ENCODE results near the gene RBM4.

Gene RBM4

DNA sequence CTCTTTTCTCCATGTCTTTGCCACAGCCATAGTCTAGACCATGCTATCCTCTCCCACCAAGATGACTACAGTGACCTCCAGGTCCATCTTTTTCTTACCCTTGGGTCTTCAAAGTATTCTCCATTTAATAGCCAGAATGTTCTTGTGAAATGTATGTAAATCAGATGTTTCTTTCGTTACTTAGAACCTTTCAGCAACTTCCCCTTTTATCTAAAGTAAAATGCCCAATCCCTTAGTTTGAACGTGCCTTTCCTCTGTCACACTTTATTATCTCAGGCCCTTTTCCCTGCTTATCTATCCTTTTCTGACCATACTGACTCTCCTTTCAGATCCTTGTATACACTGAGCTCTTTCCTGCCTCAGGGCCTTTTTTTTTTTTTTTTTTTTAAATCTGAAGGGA lies 21.3 kb downstream of the RBM4 start:
- FAIRE-seq: no peak

DNA sequence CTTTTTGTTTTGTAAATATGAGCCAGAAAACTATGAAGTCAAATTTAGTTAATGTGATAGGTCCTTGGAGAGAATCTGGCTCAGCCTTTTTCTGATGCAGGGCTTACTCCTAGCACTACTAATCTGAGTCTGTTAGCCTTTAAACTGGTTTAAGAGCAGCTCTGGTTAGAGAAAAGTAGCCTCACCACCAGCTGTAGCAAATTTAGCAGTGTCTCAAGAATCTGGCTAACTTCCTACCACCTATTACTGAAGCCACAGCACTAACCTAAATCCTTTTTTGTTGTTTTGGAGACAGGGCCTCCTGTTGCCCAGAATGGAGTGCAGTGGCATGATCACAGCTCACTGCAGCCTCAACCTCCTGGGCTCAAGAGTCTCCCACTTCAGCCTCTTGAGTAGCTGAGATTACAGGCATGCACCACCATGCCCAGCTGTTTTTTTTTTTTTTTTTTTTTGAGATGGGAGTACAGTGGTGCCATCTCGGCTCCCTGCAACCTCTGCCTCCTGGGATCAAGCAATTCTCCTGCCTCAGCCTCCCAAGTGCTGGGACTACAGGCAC lies 25.3 kb downstream of the RBM4 start:
- no peak for FAIRE-seq

DNA sequence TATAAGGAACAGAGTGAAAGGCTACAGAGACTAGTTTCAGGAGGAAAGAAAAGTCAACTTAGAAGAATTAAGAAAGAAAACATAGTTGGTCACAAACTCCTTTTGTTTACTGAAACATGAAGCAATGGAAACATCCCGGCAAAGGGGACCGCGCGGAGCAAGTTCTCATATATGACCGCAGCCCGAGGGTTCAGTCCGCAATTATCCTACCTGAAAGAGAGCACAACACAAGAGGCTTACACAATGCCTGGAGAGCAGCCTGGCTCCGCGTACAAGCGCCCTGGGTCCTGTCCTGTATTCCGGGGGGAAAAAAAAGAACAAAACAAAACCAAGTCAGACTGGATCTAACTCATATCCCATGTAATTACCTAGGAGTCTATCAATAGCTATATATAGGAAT lies 26.9 kb downstream of the RBM4 start:
- no peak for FAIRE-seq

DNA sequence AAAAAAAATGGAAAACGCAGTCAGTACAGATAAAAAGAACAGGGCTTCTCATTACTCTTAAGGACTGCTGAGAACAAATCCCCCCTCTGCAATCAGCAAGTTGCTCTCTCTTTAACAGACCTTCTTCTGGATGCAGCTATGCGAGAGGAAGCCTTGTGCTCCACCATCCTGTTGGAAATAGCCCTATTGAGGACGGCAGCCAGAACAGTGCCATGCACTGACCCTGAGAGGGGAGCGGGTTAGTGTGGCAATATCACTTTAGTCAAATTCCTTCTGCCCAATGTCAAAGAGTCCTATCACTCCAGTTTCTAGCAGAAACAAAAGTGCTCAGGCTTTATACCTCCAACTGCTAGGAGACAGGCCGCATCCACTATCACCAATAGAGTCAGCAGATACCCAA lies 32.3 kb downstream of the RBM4 start:
- FAIRE-seq: no peak

DNA sequence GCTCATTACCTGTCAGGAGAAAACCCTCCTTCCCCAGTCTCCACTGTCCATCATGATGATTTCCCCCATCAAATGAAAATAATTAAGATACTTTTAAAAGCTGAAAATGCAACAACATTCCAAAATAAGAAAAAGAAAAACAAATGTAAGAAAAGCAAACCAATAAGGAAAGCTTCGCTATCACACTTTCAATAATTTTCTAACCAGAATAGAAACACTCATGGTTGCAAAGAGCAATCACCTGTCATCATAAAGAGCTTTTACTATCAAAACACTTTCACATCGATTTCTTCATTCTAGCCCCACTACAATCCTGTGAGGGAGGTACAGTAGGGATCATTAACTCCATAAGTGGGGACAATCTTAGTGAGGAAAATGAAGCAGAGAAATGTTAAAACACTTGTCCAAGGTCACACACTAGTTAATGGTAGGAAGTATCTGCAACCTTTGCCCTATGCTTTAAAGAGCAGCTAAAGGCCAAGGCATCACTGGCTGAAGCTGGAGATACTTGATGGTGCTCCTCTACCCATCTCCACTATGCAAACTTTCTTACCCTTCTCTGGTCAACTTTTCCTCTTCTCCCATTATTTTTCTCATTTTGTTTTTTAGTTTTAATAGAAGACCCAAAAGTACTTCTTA lies 36.6 kb downstream of the RBM4 start:
- FAIRE-seq: no peak

DNA sequence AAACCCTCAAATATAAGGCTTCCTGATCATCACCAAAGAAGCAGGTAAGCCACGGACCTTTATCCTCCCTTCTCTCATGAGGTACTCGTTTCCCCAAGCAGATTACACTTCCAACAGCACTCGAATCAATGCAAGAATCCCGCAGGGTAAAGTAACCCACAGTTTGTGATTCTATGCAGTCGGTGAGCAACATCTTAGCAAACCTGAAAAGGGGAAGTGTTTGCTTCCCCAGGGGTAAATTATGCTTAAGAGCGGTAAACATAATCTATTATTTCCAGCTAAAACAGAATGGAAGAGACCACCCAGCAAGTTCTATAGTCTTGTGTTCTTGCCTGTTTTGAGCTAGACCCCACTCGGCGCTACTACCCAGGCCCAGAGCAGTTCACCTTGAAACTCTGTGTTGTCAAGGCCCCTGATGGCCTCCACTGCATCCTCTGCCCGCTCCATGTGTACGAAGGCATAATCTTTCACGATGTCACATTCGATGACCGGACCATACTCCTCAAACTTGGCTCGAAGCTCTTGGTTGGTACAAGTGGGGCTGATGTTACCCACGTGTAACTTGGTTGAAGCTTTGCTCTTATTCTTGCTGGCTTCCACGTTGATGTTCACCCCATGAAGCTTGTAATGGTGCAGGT lies 37.9 kb downstream of the RBM4 start:
- FAIRE-seq: no peak

DNA sequence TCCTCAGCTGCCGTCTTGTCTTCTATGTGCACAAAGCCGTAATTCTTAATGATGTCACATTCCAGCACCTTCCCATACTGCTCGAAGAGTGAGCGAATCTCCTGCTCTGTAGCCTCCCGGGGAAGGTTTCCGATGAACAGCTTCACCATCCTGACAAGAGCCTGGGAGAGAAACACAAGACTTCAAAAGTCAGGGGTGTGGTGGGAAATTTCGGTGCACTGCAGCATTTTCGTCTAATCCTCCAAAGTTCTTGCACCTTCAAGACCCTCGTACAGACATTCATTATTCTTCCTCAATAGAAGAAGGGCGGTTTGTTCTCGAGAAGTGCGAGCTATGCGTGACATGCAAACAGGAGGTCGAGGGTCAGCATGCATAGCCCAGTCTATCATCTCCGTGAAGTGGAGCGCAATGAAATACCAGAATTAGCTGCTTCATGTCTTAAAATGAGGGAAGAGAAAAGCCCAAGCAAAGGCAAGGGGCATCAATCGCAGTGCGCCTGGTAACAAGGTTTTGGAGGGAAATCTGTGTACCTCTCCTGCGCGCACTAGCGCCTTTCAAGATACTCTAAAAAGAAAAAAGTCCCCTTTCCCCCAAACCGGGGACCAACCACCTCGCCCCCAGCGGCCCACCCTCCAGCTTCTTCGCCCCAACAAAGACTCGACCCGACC lies 38.6 kb downstream of the RBM4 start:
- no peak for FAIRE-seq

DNA sequence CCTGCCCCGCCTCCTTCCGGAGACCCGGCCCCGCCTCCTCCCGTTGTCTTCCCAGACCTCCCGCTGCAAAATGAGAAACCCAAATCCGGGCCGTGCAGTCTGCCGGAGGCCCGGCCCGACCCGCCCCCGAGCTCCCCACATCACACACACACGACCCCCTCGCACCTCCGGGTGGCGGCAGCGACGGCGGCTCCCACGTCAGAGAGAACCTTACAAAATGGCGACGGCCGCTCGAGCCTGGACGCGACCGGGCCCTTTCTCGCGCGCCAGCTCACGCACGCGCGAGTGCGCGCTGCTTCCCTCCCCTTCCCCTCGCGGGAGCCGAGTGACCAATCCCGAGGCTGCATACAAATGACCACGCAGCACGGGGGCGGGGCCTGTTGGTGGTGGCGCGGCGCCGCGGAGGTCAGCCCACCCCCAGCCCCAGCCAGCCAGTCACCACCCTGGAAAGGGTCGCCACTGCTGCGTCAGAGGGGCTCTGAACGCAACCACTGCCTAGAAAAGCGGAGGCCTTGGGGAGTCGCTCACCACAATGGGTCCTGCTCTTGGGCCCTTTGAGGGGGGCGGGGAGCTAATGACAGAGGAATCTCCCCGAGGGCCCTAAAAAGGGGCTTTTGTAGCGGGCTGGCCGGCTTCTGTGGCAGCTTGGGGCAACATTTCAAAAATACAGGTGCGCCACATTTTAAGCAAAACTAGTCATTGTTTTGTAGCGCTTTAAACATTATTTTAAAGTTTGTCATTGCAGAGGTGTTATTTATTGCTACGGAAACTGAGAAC lies 39.3 kb downstream of the RBM4 start, which contains the start of gene RBM4B:
RBM4B (minus strand) TSS at position 289 of the 777 bp plus-strand sequence. CDS start 808 bp downstream, outside the sequence.
- no peak for FAIRE-seq

DNA sequence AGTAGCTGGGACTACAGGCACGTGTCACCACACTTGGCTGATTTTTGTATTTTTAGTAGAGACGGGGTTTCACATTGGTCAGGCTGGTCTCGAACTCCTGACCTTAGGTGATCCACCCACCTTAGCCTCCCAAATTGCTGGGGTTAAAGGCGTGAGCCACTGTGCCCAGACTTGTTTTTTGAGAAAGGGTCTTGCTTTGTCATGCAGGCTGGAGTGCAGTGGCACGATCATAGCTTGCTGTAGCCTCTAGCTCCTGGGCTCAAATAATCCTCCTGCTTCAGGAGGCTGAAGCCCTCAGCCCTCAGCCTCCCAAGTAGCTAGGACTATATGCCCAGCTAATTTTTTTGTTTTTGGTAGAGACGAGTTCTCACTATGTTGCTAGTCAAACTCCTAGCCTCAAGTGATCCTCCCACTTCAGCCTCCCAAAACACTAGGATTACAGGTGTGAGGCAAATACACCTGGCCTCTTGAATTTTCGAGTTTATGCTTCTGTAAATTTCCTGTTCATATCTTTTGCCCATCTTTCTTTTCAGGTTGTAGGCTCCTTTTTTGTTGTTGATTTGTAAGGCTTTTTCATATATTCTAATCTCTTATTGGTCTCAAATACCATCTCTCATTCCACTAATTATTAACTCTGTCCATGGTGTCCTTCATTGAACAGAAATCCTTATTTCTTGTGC lies 42.6 kb downstream of the RBM4 start:
- FAIRE-seq: no peak

DNA sequence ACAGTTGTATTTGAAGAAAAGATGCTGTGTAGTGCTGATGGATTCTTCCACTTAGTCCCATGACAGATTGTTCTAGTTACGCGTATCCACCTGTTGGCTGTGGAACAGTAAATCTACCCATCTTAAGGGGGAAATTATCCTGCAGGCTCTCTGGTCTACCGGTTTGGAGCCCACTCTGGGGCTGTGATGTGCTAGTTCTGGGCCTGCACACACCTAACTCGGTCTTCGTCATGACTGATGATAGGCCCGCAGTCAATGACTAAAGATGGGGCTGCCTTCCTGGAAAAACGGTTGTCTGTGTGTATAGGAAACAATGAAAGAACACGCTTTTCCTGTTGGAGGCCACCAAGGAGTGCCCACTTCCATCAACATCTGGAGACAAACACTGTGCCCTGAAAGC lies 45.4 kb downstream of the RBM4 start:
- FAIRE-seq: no peak

DNA sequence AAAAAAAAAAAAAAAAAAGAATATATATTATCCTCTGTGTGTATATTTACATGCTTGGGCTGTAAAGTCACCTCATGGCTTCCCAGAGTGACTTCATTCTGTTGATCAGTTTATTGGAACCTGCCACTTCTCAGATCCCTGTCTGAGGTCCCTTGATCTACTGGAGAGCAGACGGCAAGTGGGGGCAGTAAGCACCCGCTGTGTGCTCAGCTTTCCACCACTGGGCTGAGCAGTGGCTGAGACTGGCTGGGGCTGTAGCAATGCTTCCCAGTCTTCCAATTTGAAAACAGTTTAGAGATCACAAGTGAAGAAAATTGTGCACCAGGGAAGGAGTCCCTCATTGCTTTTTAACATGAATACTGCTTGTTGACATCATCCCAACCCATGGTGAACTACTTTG lies 46.1 kb downstream of the RBM4 start:
- no peak for FAIRE-seq

DNA sequence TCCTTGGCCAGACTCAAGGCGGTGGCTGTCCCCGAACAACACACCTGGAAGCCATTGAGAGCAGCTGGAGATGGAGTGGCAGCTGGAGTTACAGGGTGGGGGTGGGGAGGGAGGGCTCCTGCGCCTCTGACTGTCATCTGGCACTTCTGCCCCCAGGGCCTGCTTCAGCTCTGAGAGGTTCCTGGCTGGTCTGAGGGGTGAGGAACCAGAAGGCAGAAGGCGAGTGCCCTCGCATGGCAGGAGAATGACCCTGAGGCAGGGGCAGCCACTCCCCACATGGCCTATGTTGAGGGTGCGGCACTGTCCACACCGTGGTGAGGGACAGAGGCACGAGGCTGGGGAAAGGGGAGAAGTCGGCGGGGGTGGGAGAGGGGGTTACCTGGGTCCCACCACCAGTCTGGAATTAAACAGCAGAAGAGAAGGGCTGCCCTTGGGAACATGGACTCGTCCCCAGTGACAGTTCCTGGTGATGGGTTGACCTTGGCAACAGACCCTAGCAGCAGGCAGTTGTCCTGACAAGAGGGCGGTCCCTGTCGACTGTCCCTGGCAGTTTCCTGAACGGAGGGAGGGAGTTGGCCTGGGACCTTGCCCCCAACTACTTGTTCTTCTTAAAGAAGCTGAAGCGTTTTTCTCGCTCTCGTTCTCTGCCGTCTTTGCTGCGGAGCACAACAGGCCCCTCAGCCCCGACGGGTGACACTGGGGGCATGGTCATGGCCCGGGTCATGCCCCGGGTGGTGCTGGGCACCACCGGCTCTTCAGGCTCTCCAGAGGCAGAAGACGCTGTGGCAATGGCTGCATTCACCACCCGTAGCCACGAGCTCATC lies 47.0 kb downstream of the RBM4 start:
- no peak for FAIRE-seq

DNA sequence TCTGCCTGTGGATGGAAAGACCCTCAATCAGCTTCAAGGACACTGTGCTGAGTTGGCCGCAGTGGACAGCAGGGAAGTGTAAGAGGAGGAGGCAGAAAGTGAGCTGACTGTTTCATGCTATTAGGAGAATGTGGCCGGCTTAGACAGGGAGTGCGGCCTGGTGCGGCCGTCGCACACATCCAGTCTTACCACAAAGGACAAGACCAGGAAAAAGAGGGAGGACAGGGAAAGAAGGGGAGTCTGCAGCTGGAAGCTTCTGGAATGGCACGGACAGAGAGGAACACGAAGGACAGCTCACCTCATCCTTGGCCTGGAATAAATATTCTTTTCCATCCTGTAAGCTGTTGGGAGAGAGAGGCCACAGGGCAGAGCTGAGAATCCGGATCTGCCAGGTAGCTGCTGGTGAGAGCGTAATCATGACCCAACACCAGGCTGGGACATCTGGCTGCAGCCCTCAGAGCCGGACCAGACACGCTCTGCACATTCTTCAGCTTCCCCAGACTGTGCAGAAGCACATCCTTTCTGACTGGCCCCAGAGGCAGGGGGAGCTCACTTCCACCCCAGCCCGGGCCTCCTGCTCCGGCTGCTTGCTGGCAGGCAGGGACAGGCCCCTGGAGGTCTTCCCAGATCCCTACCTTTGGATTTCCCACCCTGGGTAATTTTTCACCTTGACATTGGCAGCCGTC lies 47.7 kb downstream of the RBM4 start:
- FAIRE-seq: no peak

DNA sequence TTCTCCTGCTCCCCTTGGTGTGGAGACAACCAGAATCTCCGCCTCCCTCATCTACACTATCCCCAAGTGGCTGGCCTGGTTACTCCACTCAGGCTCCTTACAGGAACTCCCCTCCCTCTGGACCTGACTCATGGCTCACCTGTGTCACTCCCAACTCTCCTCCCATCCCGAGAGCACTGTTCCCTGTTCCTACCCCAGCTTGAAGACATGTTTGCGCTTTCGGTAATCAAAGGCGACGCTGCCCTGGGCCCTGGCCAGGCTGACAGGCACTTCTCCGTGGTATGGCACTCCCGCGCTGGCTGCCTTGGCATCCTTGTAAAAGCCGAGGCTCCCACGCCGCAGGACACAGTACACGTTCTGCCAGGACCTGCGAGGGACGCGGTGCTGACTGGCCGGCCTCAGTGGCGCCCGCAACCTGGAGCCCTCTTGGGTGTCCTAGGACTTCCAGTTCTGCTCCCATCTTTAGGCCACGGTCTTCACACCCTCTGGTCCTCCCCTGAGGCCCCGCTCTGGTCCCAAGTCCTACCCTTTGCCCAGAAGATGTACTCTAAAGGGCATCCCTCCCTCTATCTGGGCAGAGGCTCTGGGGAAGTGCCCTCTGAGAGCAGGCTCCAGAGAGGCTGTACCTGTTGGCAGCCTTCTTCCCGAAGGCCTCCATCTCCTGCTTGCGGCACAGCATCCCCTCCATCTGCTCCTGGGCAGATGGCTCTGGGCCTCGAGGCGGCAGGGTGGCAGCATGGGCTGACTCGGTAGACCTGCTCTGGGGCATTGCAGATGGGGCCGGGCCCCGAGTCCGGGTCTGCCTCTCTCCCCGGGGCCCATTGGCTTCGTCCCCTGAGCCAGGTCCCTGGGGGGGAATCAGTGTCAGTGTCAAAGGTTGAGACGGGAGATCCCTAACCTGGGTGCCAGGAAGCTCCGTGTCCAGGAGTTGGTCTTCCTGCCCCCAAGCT lies 48.6 kb downstream of the RBM4 start:
- FAIRE-seq: no peak

DNA sequence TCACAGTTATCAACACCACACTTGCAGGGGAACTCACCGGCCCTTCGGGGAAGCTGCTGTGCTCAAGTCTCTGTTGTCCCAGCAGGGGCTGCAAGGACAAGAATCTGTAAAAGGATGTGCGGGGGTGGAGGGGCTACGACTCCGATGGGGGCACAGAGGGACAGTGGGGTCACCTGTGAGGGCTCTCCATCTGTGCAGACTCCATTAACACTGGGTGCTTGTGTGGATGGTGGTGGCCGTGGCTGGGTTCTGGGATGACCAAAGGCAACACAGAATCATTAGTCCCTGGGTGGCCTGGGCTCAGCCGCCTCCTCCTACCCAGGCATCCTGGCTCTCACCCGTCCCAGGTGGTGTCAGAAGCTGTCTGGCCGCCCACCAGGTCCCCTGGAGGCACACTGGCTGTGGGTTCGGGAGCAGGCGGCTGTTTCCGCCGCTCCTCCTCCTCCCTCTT lies 49.4 kb downstream of the RBM4 start:
- FAIRE-seq: no peak

DNA sequence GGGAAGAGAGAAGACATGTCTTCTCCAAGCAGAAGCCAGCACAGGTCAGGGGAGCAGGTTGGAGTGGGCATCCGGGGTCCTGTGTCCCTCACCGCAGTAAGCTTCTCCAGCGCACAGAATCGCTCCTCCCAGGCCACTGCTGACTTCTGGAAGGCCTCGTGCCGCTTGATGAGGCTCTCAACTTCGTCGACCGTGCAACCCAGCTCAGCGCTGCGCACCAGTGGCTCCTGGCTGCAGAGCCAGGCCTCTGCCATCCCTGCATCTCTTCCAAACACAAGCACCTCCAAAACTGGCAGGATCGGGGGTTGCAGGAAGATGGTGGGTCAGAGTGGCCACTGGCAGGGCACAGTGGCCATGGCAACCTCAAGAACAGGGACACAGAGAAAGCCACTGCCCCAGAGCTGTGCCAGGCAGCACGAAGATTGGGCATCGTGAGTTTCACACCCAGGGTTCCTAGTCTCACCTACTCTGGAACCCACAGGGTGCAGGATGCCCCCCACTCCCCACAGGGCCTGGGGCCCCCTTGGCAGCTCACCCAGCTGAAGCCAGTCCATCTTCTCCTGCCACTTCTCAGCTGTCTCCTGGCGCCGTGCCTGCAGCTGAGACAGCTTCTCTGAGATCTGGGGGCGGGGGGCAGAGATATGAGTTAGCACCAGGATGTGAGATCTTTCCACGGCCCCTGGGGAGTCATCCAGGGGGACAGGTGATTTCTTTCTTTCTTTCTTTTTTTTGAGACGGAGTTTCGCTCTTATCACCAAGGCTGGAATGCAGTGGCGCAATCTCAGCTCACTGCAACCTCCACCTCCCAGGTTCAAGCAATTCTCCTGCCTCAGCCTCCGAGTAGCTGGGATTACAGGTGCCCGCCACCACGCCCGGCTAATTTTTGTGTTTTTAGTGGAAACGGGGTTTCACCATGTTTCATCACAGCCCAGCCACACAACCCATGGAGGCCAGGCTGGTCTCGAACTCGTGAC lies 50.3 kb downstream of the RBM4 start:
- FAIRE-seq: no peak

DNA sequence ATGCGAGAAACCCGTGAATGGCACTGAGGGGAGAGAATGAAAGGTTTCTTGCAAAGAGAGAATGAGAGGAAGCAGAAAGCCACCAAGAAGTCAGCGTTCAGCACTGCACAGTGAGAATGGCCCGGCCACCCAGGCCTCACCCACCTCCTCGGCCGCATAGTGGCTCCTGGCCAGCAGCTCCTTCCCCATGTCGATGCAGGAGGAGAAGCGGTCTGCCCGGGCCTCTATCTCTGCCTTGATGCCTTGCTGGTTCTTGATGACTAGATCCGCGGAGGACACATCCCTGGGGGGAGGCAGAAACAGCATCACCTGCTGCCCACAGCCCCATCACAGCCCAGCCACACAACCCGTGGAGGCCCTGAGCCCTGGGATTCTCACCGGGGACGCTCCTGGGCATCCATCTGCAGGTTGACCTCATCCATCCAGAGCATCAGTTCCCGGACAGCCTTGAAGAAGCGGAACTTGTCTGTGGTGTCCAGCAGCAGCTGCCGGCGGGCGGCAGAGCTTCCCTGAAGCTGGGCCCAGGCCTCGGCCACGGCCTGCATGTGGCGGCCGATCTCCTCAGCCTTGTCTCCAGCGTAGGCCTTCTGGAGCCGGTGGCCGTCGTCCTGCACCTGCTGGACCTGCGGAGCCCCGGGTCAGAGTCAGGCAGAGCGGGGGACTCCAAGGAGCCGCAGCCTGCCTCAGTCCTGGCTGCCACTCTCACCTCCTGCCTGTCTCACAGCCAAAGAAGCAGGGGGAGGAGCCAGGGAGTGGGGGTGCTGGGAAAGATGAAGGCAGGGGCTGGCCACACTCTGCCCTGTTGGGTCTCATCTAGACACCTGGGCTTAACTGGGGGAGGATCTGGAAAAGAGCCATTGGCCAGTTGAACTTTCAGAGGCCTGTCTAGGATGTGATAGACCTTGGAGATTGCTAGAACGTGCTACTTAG lies 51.4 kb downstream of the RBM4 start:
- FAIRE-seq: no peak

Data from colon (tissue), 2 donors.